ENCODE measurements around the gene SVEP1.

DNA sequence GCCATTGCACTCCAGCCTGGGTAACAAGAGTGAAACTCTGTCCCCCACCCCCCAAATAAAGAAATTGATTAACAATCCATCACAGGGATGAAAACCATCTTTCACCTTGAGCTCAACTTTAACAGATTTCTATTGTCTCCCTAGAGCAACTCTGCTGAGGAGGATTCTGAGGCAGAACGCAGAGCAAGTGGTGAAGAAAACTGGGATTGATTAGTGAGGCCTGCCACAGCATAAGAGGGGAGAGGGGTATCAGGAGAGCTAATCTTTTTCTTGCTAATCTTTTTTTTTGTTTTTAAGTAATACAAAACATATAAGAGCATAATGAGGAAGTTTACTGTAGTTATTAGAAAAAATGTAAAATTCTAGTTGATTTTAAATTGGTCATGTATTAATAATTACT lies 250.8 kb downstream of the SVEP1 start:
- TF ChIP-seq, protein P1, sequence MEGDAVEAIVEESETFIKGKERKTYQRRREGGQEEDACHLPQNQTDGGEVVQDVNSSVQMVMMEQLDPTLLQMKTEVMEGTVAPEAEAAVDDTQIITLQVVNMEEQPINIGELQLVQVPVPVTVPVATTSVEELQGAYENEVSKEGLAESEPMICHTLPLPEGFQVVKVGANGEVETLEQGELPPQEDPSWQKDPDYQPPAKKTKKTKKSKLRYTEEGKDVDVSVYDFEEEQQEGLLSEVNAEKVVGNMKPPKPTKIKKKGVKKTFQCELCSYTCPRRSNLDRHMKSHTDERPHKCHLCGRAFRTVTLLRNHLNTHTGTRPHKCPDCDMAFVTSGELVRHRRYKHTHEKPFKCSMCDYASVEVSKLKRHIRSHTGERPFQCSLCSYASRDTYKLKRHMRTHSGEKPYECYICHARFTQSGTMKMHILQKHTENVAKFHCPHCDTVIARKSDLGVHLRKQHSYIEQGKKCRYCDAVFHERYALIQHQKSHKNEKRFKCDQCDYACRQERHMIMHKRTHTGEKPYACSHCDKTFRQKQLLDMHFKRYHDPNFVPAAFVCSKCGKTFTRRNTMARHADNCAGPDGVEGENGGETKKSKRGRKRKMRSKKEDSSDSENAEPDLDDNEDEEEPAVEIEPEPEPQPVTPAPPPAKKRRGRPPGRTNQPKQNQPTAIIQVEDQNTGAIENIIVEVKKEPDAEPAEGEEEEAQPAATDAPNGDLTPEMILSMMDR (IDR thresholded peaks at IDR 0.05; ENCODE audit: insufficient read depth, low read length, poor library complexity, severe bottlenecking): no peak
- no peak for TF ChIP-seq EZH2phosphoT487 (conservative IDR thresholded peaks at IDR 0.05; ENCODE audit: low read length)
